GM21360 (cell line): ENCODE measurements around the gene BORCS5.
"Not testable (repeated sequence)": the region's sequence is repeated elsewhere in the genome, so short reads cannot be mapped to it uniquely, and the experiment has no call there.

ENCODE experiments used
- ATAC-seq: cut with Tn5 transposase; IDR thresholded peaks from one replicate; pipeline ENCODE4 v1.9.1; 2021; ENCODE audit warnings: mild to moderate bottlenecking, moderate library complexity; ENCODE audit not compliant: unreplicated experiment

BORCS5 gene

GRCh38 chr12:12351468-12352185 lies 5.3 kb upstream of the BORCS5 start:
- not testable (repeated sequence) for ATAC-seq

GRCh38 chr12:12353276-12353675 lies 3.6 kb upstream of the BORCS5 start:
- ATAC-seq, result no peak

GRCh38 chr12:12353807-12354206 lies 3.1 kb upstream of the BORCS5 start:
- no peak for ATAC-seq

GRCh38 chr12:12356467-12356895 lies 397 bp upstream of the BORCS5 start:
- ATAC-seq, result no peak

- ATAC-seq, result no peak
Observed at GRCh38 chr12:12357719-12358461, 1.0 kb downstream of the BORCS5 start.

- no peak for ATAC-seq
Observed at GRCh38 chr12:12358528-12358927, 1.6 kb downstream of the BORCS5 start.

GRCh38 chr12:12364787-12365445 lies 8.0 kb downstream of the BORCS5 start:
- ATAC-seq, result no peak

- ATAC-seq, result no peak
Observed at GRCh38 chr12:12365446-12365802, 8.5 kb downstream of the BORCS5 start.

GRCh38 chr12:12365931-12366431 lies 9.1 kb downstream of the BORCS5 start:
- ATAC-seq, result no peak

- no peak for ATAC-seq
Observed at GRCh38 chr12:12366701-12367481, 10.0 kb downstream of the BORCS5 start.

- ATAC-seq, result no peak
Observed at GRCh38 chr12:12367482-12367998, 10.7 kb downstream of the BORCS5 start.

GRCh38 chr12:12372946-12373722 lies 16.3 kb downstream of the BORCS5 start:
- no peak for ATAC-seq

GRCh38 chr12:12376646-12377448 lies 20.0 kb downstream of the BORCS5 start:
- no peak for ATAC-seq

GRCh38 chr12:12378616-12379015 lies 21.7 kb downstream of the BORCS5 start:
- no peak for ATAC-seq

- no peak for ATAC-seq
Observed at GRCh38 chr12:12379831-12380730, 23.2 kb downstream of the BORCS5 start.

GRCh38 chr12:12380949-12381593 lies 24.2 kb downstream of the BORCS5 start:
- no peak for ATAC-seq

GRCh38 chr12:12381982-12382381 lies 25.1 kb downstream of the BORCS5 start:
- no peak for ATAC-seq
